HepG2 (cell line): ENCODE data around the gene GPR31. TPM values are rescaled to one million over a fixed set of nuclear protein-coding genes. Genes with fewer than 3 reads are reported as not detected.

ENCODE experiments used
- ATAC-seq: fragments of 200-7000 bp; cut with Tn5 transposase; 3 replicates; pipeline ENCODE4 v1.9.1; 2020; ENCODE audit warnings: mild to moderate bottlenecking, moderate library complexity
- BruUV-seq: library from RNA; stranded (reverse); fragments of 400-500 nt; replicated peaks from 2 replicates; lab custom pipeline; 2021; lab: Mats Ljungman, UMichigan
- CTCF ChIA-PET: fragments of 300-600 bp; formaldehyde crosslinking; extraction: SDS; loops from one replicate; lab custom pipeline; 2021; ENCODE audit warnings: low total read pairs, inconsistent platforms, low intra/inter-chr PET ratio; lab: Yijun Ruan, JAX
- POLR2A ChIA-PET: fragments of 350-600 bp; sonication (Branson Sonifier 250); formaldehyde crosslinking; loops from one replicate; lab custom pipeline; 2020; ENCODE audit warnings: antibody characterized with exemption, inconsistent platforms; lab: Yijun Ruan, JAX
- DNase-seq: peaks from one replicate; pipeline ENCODE4 v3.0.0-alpha.2; 2015; ENCODE audit warnings: low spot score
- FAIRE-seq: peaks from 3 replicates; lab custom pipeline; 2011; peaks lifted over from hg19 to GRCh38; lab: Jason Lieb, UNC
- H2AFZ ChIP-seq: one replicate; pipeline ENCODE4 v1.6.1; 2011; ENCODE audit warnings: low read length, inconsistent platforms
- H3K27ac ChIP-seq: fragments of 300-600 bp; 3 replicates; pipeline ENCODE4 v1.8.0; 2011; ENCODE audit warnings: mixed run types, mild to moderate bottlenecking, mixed read lengths, low read length, inconsistent platforms; ENCODE audit not compliant: insufficient read depth; ENCODE audit errors: extremely low read length
- H3K27me3 ChIP-seq, 2 experiments: fragments of 200-600 bp in 1 of 2; 2 replicates in 1 of 2; 3 replicates in 1 of 2; pipeline versions ENCODE4 v1.6.0 to v1.8.0; 2011; ENCODE audit warnings: low read length in 2 of 2, mild to moderate bottlenecking in 2 of 2, moderate library complexity in 2 of 2, inconsistent platforms in 1 of 2; ENCODE audit not compliant: insufficient read depth in 2 of 2, control insufficient read depth in 1 of 2
- H3K36me3 ChIP-seq, 2 experiments: fragments of 200-600 bp in 1 of 2; replicated peaks in 1 of 2; 2 replicates in 1 of 2; 3 replicates in 1 of 2; pipeline versions ENCODE4 v1.5.1 to v1.8.0; 2011; ENCODE audit warnings: low read length in 2 of 2, inconsistent platforms in 1 of 2; ENCODE audit not compliant: insufficient read depth in 2 of 2, control insufficient read depth in 1 of 2
- H3K4me1 ChIP-seq: 2 replicates; pipeline ENCODE4 v1.5.1; 2012; ENCODE audit warnings: low read length, inconsistent platforms; ENCODE audit not compliant: insufficient read depth
- H3K4me2 ChIP-seq: 2 replicates; pipeline ENCODE4 v1.6.0; 2011; ENCODE audit warnings: low read depth, low read length, inconsistent platforms
- H3K4me3 ChIP-seq, 3 experiments: fragments of 200-600 bp in 1 of 3; sonication (generic), shearing (Covaris generic) in 1 of 3; replicated peaks in 1 of 3; 2 replicates each; pipeline ENCODE4 v1.5.1; 2011 to 2016; ENCODE audit warnings: low read length in 3 of 3, inconsistent platforms in 2 of 3, low read depth in 2 of 3, mild to moderate bottlenecking in 2 of 3, control low read depth in 1 of 3, mixed read lengths in 1 of 3; ENCODE audit not compliant: insufficient read depth in 1 of 3
- H3K79me2 ChIP-seq: one replicate; pipeline ENCODE4 v1.6.1; 2011; ENCODE audit warnings: low read length, inconsistent platforms; ENCODE audit not compliant: insufficient read depth
- H3K9ac ChIP-seq: 2 replicates; pipeline ENCODE4 v1.6.0; 2011; ENCODE audit warnings: mild to moderate bottlenecking, low read depth, low read length, inconsistent platforms; ENCODE audit not compliant: insufficient read depth
- H3K9me3 ChIP-seq: 2 replicates; pipeline ENCODE4 v1.5.1; 2012; ENCODE audit warnings: mild to moderate bottlenecking, low read length
- H4K20me1 ChIP-seq: 2 replicates; pipeline ENCODE4 v1.6.0; 2011; ENCODE audit warnings: inconsistent platforms, mild to moderate bottlenecking, low read length, moderate library complexity; ENCODE audit not compliant: insufficient read depth
- MAFF ChIP-seq: IDR thresholded peaks from 2 replicates; pipeline ENCODE4 v1.6.1; 2011; ENCODE audit warnings: low read depth, low read length, improper control_type of control experiment
- MAFK ChIP-seq, 2 experiments: IDR thresholded peaks in 1 of 2; conservative IDR thresholded peaks in 1 of 2; 2 replicates each; pipeline ENCODE4 v1.6.1; 2011; ENCODE audit warnings: improper control_type of control experiment in 2 of 2, low read length in 2 of 2
- SP2 ChIP-seq: sonication (generic); formaldehyde crosslinking; IDR thresholded peaks from 2 replicates; pipeline ENCODE4 v1.5.1; 2020; ENCODE audit warnings: mild to moderate bottlenecking, missing genetic modification reagents
- TARDBP ChIP-seq: sonication (generic); formaldehyde crosslinking; IDR thresholded peaks from 2 replicates; pipeline ENCODE4 v1.8.0; 2022; ENCODE audit warnings: mild to moderate bottlenecking, missing genetic modification reagents
- TCF7 ChIP-seq: sonication (generic); IDR thresholded peaks from 2 replicates; pipeline ENCODE4 v1.6.1; 2016; ENCODE audit warnings: antibody characterized with exemption, low read depth
- ZNF160 ChIP-seq: sonication (generic); formaldehyde crosslinking; IDR thresholded peaks from 2 replicates; pipeline ENCODE4 v1.8.0; 2022; ENCODE audit warnings: mild to moderate bottlenecking, inconsistent platforms, missing genetic modification reagents
- ZSCAN29 ChIP-seq: sonication (generic); formaldehyde crosslinking; conservative IDR thresholded peaks from 2 replicates; pipeline ENCODE4 v1.4.0; 2020; ENCODE audit warnings: mild to moderate bottlenecking, missing genetic modification reagents
- WGBS: methylation state at CpG from one replicate; pipeline ENCODE4 v1.1.6; 2017; ENCODE audit warnings: low lambda C conversion rate; 5-methylcytosine and 5-hydroxymethylcytosine counted together
- in situ Hi-C: cut with HindIII; loops from 2 replicates; pipeline ENCODE4 v1.10.0; 2017; ENCODE audit warnings: low pct_unique_long_range_greater_than_20kb; ENCODE audit not compliant: extremely low pct_ligation_motif_present
- intact Hi-C: fragments of 100-400 bp; cut with micrococcal nuclease; formaldehyde crosslinking; loops from one replicate; pipeline ENCODE4 v1.10.0; 2022; ENCODE audit not compliant: unreplicated experiment
- polyA plus RNA-seq, 8 experiments: library from polyadenylated mRNA; depleted of rRNA in 3 of 8; stranded (reverse) in 7 of 8; unstranded in 1 of 8; fragments of >200 nt; fragmentation: Illumina TruSeq in 4 of 8; extraction: Trizol in 4 of 8; gene quantifications; 2 replicates each; pipeline versions ENCODE4 v1.2.1 to v1.2.3, GENCODE V29; 2011 to 2016; ENCODE audit warnings: low read depth in 4 of 8, missing spikeins in 1 of 8, mixed read lengths in 1 of 8; ENCODE audit not compliant: insufficient read depth in 1 of 8
- total RNA-seq, 5 experiments: library from RNA; depleted of rRNA; stranded (reverse); fragments of >200 nt; fragmentation: Illumina TruSeq; extraction: Trizol; gene quantifications; 2 replicates each; pipeline ENCODE4 v1.2.3, GENCODE V29; 2016; ENCODE audit warnings: low read depth in 1 of 5
- TF ChIP-seq, protein P1 (sequence below): sonication (generic); formaldehyde crosslinking; IDR thresholded peaks from 2 replicates; pipeline ENCODE4 v1.5.0; 2020; ENCODE audit warnings: missing genetic modification reagents
- TF ChIP-seq, protein P2 (sequence below): sonication (generic); formaldehyde crosslinking; IDR thresholded peaks from 2 replicates; pipeline ENCODE4 v1.5.0; 2020; ENCODE audit warnings: missing genetic modification reagents

Gene GPR31
- total and polyA plus RNA-seq, 2 of the 13 experiments (the other 11 are each of a cell fraction or from before 2014, with no cell fraction given): not detected

GRCh38 chr6:167111597-167111996, 46.2 kb downstream of the GPR31 start:
- Histone ChIP-seq H4K20me1 (no peaks in the 10 kb centered on the region), H3K27me3 (peaks cover 4 to 61% of the 10 kb centered on the region in 2 experiments; a peak in 4 of 5 replicates), H2AFZ (no peak overlapping the region), H3K4me1 (peaks cover 8% of the 10 kb centered on the region; the same call in 1 of the 2 replicates), H3K79me2 (no peaks in the 10 kb centered on the region), H3K36me3 (no peaks in the 10 kb centered on the region), H3K9me3 (no peaks in the 10 kb centered on the region), H3K27ac (no peak overlapping the region), H3K9ac (no peak overlapping the region), H3K4me2 (no peak overlapping the region), H3K4me3 (no peak overlapping the region)
- no peak for FAIRE-seq
- in situ Hi-C loops (no loop called here), intact Hi-C loops (no loop called here)
- no peak for DNase-seq
- TF ChIP-seq TCF7: no peak
- TF ChIP-seq ZNF160 (CRISPR knock-in tag): no peak
- no peak for TF ChIP-seq ZSCAN29 (CRISPR knock-in tag)
- no peak for TF ChIP-seq MAFF
- TF ChIP-seq MAFK (conservative IDR thresholded peaks at IDR 0.05 in 1 of 2, IDR thresholded peaks at IDR 0.05 in 1 of 2; ENCODE audit: low read length in 2 of 2): no peak
- no peak for TF ChIP-seq TARDBP (CRISPR knock-in tag)
- TF ChIP-seq, protein P1, sequence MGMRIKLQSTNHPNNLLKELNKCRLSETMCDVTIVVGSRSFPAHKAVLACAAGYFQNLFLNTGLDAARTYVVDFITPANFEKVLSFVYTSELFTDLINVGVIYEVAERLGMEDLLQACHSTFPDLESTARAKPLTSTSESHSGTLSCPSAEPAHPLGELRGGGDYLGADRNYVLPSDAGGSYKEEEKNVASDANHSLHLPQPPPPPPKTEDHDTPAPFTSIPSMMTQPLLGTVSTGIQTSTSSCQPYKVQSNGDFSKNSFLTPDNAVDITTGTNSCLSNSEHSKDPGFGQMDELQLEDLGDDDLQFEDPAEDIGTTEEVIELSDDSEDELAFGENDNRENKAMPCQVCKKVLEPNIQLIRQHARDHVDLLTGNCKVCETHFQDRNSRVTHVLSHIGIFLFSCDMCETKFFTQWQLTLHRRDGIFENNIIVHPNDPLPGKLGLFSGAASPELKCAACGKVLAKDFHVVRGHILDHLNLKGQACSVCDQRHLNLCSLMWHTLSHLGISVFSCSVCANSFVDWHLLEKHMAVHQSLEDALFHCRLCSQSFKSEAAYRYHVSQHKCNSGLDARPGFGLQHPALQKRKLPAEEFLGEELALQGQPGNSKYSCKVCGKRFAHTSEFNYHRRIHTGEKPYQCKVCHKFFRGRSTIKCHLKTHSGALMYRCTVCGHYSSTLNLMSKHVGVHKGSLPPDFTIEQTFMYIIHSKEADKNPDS (CRISPR knock-in tag): no peak
- TF ChIP-seq, protein P2, sequence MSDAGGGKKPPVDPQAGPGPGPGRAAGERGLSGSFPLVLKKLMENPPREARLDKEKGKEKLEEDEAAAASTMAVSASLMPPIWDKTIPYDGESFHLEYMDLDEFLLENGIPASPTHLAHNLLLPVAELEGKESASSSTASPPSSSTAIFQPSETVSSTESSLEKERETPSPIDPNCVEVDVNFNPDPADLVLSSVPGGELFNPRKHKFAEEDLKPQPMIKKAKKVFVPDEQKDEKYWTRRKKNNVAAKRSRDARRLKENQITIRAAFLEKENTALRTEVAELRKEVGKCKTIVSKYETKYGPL (CRISPR knock-in tag): no peak
- TF ChIP-seq SP2 (CRISPR knock-in tag): no peak
- 21% methylated on average over 3 of the region's 3 CpGs for WGBS
- POLR2A ChIA-PET: no interaction called here
- no peak for ATAC-seq
- no TSS peak for BruUV-seq
- CTCF ChIA-PET: no interaction called here
